NCI-H187 (cell line): ENCODE results near the gene GINS2.
A peak's percentile ranks its signal among the peaks of the same experiment; 100 is the strongest.

ENCODE experiments used
- DNase-seq, 2 experiments: peaks; one replicate each; lab custom pipeline; 2025; lab: John Stamatoyannopoulos, UW

Gene GINS2

DNA sequence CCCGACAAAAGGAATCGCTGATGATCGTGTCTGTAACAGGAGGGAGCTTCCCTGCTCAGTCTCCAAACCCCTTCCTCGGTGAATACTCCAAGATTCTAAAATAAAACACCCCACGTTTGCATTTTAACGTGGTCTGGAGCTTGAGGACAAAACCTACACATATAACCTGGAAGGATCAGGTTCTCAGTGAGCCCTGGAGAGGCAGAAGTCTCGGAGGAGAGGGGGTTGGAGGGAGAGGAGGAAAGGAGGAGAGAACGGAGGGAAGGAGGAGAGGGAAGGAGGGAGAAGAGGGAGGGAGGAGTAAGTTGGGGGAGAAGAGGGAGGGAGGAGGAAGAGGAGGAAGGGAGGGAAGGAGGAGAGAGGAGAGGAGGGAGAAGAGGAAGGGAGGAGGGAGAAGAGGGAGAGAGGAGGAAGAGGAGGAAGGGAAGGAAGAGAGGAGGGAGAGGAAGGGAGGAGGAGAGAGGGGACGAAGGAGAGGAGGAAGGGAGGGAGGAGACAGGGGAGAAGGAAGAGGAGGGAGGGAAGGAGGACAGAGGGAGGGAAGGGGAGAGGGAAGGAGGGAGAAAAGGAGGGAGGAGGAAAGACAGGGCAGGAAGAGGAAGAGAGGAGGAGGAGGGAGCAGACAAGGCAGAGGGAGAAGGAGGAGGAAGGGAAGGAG, 27.4 kb upstream of the GINS2 start:
- DNase-seq = no peak

DNA sequence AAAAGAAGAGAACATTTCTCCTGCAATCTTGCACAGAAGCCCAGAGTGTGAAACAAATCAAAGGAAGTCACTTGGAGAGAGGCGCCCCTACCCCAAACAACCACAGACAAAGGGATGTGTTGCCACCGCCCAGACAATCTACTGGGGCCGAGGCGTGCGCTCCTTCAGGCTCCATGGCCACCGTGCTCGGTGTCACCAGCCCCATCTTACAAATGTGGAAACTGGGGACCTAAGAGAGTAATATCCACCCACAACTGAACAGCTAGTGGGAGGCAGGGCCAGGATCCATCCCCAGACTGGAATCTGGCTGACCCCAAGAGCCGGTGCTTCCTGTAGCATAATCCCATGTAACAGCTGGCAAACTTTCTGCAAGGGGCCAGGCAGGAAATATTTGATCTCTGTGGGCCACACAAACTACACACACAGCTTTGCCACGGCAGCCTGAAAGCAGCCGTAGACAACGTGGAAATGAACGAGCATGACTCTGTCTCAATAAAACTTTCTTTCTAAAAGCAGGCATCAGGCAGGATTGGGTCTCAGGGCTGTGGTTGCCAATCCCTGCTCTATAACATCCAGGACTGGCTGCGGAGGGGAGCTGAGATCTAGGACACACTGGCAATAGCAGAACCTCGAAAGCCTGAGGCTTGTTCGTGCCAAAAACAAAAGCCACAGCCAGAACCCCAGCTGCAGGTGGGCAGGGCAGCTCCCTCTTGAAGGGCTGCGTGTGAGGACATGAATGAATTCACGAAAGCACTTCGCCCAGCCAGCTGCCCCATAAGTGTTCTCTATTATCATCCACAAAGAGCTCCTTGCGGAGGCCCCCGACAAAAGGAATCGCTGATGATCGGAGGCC, 26.6 kb upstream of the GINS2 start:
- peak; percentile 84 to 85 for DNase-seq

DNA sequence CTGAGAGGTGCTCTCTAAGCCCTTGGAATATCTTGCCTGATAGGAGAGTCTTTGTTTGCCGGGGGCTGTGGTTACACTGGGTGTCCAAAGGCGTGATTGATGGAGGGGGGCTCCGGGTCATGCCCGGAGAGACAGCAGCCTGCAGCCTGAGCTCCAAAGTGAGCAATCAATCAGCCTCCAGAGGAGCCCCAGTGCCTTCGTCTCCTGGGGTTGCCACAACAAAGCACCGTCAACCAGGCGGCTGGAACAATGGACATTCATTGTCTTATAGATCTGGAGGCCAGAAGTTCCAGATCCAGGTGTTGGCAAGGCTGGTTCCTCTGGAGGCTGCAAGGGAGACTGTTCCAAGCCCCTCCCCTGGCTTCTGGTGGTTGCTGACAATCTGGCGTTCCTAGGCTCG, 24.0 kb upstream of the GINS2 start:
- DNase-seq = no peak

DNA sequence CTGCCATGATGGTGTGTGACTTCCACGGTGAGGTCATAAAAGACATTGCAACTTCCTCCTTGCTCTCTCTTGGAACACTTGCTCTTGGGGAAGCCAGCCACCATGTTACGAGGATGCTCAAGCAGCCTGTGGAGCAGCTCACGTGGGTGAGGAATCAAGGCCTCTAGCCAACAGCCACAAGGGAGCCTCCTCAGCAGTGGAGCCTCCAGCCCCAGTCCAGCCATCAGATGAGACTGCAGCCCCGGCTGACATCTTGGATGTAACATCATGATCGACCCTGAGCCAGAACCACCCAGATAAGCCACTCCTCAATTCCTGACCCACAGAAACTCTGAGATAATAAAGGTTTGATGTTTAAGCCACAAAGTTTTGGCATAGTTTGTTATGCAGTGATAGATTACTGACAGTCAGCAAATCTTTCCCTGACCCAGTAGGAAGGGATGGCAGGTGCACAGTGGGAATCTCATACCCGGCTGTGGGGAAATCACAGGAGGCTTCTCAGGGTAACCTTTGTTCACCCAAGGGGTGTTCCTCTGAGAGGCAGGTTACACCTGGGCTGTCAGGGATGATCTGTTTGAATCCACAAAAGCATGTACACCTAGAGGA, 23.3 kb upstream of the GINS2 start:
- DNase-seq = no peak

DNA sequence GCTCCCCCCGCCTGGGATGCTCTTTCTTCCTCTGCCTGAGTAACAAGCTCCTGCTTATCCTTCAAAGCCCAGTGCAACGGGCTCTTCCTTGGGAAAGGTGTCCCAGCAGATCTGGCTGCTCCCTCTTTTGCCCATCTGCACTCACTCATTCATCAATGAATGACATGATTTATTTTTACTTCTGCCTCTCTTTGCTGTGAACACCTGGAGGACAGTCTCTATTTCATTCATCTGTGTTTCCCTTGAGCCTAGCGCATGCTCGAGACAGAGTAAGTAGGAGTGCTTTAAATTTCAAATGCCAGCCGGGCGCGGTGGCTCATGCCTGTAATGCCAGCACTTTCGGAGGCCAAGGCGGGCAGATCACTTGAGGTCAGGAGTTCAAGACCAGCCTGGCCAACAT, 22.0 kb upstream of the GINS2 start:
- DNase-seq = peak in 1 of 2 experiments; percentile 29

DNA sequence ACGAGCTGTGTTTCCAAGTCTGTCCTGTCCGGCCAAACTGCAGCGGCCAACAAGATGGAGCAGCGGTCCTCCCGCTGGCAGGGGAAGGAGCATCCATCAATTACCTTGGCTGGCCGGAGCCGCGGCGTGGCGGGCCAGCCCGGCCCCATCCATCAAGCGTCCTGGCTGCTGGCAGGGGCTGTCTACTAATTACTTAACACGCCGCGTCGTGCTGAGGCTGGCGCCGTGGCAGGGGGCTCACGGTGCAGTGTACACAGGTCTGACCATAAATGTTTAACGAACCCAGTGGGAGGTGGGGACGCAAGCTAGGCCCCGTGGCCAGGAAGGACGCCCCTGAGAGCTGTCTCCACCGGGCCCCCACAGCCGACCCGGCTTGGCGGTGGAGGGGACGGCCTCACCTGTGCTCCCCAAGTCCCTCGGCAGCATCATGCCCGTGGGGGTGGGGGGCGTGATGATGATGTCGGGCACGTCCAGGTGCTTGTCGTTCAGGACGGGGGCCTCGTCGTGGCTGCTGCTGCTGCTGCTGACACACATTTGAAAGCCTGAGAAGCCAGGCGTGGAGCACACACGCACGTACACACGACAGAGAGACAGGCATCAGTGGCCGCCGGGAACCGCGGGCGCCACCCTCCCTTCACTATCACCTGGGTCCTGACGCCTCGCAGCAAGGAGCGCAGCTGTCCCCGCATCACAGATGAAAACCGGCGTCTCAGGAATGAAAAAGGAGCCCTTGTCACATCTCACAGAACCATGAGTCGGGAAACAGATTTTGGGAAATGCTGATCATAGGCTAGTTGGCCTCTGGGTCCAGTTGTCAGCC, 21.2 kb upstream of the GINS2 start:
- DNase-seq = no peak

DNA sequence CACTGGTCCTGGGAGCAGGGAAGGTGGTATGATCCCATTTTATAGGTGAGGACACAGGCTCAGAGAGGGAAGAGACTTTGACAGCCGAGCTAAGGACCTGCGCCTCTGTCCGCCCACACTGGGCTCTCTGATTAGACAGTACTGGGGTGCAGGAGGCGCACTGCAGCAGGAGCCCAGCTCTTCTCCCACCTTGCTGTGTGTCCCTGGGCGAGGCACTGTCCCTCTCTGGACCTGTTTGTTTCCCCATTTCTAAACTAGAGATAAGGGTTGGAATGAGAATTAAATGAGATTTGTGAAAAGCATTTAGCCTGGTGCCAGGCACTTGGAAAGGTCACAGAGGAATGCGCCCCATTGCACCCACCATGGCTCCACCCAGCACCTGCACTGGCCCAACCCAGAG, 19.6 kb upstream of the GINS2 start:
- DNase-seq = no peak

DNA sequence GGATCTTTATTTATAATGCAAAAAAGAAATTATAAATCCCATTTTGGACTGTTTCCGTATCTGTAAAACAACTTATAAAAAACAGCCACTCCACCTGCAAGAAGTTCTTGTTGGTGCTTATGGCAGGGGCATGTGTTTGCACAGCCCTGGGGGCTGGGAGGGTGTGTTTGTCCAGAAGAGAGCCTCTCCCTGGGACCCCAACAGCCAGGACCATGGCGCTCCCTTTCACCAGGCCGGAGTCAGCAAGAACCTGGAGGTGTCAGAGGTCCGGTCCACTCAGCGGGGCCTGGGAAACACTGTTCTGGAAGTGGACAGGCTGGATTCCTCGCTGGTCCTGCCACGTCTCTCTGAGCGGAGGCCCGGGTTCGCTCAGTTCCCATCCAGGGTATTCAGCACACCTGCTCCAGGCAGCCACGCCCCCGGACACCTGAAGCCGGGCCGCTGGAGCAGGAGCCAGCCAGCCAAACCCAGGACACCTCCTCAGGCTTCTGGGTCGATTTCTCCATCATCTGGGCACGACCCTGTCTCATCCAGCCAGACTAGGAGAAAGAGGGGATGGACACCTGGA, 18.9 kb upstream of the GINS2 start:
- peak in 1 of 2 experiments; percentile 56 for DNase-seq

DNA sequence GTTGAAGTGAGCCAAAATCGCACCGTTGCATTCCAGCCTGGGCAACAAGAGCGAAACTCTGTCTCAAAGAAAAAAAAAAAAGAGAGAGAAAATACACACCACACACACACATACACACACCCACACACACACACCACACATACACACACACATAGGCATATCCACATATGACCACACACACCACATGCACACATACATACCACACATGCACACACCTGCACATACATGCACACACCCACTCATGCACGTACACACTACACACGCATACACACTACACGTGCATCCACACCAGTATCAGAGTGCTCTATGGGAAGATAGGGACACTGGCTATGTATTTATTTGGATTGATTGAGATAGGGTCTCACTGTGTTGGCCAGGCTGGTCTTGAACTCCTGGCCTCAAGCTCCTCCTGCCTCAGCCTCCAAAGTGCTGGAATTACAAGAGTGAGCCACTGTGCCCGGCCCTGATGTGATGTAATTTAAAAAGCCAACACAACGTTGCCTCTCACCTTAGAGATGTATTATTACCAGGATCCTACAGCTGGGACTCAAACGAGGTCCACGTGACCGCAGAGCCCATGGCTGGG, 17.8 kb upstream of the GINS2 start:
- DNase-seq = no peak

DNA sequence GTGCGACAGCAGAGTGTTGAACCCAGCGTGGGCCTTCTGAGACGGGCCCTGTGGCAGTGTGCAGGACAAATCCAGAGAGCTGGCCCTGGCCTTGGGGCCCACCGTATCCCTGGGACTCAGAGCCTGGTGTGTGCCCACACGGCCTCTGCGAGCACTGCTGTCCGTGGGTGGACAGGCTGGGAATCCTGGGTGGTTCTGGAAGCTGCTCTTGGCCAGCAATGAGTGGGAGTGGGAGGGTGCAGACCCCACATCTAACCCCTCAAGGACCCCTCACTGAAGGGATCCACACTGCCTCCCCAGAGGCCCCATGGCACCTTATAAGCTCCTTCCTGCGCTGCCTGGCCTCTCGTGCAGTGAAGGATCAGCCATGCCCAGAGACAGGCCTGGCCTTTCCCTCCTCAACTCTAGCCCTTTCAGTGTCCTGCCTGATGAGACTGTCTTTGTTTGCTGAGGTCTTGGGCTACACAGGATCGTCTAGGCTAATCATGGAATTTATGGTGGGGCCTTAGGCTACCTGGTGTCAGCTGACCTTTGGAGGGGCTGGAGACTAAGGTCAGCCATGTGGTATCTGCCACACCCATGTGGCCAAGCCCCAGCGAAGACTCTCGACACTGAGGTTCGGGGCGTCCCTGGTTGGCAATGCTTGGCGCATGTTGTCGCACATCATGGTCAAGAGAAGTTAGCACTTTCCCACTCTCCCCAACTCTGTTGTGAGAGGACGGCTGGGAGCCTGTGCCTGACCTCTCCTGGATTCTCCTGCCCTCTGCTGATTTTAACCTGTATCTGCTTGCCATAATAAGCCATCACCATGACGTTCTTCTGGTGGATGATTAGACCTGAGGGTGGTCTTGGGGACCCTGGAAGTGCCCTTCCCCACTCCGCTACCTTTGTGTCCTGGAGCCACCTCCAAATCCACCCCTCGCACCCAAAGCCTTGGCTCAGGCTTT, 16.4 kb upstream of the GINS2 start:
- no peak for DNase-seq

DNA sequence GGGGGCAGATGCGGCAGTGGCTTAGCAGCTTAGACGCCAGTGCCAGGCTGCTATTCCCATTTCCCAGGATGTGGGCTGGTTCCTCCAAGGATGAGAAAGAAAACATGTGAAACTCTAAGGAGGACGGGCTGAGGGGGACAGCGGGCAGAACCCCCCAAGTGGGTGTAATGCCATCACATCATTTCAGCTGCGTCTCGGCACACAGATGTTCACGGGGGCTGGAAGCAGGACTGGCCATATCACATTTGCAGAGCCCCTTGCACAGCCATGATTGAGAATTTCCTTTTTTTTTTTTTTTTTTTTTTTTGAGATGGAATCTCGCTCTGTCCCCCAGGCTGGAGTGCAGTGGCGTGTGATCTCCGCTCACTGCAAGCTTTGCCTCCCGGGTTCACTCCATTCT, 15.3 kb upstream of the GINS2 start:
- DNase-seq = no peak

DNA sequence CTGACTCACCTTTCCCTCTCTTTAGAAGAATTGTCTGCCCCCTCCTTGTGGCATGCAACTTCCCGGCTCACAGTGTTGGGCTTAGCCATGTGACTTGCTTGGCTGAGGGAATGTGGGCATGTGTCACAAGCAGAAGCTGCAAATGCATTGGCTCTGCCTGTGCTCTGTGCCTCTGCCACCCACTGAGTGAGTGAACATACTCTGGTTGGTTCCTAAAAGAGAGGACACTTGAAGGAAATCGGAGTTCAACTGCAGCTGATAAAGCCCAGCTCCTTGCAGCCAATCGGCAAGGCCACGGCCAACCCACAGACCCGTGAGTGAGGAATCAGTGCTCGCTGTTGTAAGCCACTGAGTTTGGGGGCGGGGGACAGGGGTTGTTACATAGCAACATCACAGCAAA, 10.9 kb upstream of the GINS2 start:
- DNase-seq = no peak

DNA sequence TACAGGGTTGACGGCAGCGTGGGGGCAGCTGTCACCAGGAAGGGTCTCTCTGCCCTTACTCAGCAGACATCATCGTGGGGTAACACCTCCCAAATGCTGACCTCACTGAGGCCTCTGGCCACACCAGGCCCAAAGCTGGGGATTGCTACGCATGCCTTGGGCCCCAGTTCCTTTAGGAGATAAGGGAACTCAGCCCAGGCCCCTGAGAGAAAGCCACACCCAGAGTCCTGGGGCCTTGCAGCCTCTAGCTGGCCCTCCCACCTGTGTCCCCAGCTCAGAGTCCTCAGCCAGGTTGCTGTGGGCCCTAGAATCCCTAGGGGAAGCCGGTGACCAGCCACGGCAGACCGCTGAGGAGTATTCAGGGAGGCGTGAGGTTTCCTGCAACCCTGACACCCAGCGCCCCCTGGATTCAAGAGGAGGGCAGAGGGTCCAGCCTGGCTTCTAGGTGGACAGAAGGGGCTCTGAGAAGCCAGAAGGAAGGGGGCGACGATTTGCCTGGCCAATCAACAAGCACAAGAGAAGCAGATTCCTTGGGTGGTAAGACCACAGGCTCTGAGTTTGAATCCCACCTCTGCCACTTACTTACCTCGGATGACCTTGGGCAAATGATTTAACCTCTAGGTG, 10.3 kb upstream of the GINS2 start:
- DNase-seq = no peak

DNA sequence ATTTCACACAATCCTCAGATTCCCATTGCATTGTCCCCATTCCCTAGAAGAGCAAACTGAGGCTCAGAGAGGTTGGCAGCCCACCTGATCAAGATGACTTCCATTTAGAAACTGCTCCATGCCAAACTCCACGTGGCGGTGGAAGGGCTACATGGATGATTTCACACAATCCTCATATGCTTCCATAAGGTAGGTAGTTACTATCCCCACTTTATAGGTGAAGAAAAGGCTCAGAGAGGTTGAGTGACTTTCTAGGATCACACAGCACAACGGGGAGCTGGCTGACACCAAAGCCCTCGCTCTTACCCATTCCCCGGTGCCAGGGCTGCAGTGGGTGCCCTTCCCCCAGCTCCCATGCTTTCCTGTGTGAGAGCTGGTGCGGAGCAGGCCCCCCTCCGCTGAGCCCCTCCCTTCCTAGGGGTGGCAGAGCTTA, 9.7 kb upstream of the GINS2 start:
- DNase-seq = no peak

DNA sequence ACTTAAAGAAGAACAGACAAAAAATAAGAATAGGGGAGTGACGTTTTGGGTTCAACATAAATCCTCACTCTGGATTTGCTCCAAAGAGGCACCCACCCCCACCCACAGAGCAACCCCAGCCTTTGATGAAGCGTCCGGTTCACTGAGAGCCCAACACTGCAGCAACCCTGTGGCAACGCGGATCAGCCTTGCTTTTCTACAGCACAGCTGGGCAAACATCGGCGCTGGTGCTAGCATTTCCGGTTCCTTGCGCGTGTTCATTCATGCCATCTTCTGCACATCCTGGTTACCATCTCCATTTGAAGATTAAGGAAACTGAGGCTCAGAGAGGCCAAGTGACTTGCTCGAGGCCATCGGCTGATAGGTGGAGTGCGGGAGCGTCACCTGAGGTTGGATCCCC, 8.7 kb upstream of the GINS2 start:
- no peak for DNase-seq

DNA sequence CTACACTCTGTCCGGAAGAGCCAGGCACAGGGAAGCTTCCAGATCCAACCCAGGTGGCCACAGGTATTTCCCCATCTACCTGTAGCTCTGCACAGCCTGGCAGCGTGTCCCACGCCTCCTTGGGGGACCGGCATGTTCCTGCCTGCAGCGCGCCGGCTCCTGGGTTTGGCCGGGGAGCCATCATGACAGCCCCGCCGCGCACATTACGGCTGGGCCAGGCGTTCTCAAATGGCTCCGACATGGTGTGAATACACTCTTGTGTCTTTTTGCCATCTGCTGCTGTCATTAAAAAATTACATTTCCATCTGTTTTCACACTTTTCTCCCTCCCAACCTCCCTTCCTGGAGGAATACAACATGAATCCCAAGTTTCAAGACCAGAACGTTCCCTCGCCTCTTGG, 8.0 kb upstream of the GINS2 start:
- DNase-seq = no peak

DNA sequence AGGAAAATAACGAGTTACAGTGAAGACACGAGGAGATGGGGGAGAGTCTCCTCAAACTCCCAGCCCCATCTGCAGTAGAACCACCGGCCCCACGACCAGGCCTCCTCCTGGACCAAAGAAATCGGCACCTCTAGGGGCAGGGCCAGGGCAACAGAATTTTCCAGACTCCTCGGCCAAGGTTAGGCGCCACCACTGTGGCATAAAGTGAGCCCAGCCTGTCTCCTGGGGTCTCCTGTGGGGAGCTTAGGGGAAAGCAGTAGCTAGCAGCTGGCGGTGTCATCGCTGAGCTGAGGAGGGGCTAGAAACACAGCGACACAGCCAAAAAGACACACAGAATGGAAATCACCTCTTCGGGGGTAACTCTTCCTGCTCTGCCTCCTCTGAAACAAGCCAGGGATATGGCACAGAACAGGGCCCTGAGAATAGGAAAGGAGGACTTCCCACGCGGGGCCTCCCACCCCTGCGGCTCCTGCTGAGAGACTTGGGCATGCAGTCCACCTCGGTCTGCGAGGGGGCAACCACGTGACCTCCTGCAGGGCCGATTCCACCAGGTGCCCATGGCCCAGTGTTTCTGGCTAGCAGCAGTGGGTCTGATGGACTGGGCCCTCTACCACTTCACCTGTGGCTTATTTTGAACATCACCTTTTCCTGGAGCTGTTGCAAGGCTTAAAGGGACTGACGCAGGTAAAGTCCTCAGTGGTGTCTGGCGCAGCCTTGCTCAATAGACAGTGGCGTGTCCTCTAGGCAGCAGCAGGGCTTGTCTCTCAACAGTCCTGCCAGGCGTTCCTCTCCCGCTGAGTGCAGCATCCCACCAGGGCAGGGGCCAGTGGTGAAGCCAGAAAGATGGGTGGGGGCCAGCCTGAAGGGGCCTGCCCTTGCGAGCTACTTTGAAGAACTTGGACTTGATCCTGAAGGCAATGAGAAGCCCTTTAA, 6.7 kb upstream of the GINS2 start:
- DNase-seq = no peak

DNA sequence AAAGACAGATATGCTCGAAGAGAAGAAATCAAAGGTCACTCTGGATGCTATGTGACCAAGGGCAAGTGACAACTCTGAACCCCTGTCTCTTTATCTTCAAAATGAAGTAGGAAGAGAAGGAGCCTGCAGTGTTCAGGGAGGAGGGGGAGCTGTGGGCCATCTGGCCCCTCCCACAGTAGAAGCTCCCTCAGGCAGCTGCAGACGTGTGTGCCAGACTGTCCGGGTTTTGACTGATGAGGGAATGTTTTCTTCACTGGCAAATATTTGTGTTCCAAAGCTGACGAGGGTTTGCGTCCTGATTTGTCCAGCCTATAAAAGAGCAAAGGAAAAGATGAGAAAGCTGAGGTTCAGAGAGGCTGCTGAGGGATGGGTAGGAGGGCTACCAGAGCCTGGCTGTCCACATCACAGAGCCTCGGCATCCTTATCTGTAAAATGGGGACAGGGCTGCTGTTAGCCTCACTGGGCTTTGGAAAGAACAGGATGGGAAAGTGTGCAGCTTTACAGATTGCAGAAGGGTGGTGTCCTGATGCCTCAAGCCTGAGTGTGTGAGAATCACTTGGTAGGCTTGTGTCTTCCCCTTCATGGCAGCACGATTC, 1.8 kb upstream of the GINS2 start:
- DNase-seq = no peak

DNA sequence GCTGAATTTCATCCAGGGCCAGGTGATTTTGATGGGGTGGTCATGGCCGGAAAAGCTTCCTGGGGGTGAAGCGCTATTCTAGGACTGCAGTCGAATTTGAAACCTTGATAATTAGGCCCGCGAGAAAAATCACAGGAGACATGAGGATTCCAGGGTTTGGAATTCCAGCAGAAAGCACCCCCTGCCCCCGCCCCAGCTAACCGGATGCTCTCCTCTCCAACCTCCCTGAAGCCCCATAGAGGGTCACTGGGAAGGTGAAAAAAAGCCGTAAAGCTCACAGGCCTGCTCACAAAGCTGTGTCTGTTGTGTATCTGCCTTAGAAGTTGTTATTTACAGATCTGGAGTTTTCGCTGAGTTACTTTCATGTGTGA, 1.2 kb upstream of the GINS2 start:
- DNase-seq = no peak
